HPDE6-E6E7 (cell line): ENCODE results near the gene ZFP69B.

Experiments used
- DNase-seq: peaks from one replicate; pipeline ENCODE4 v3.0.0; 2011; ENCODE audit warnings: missing footprints; ENCODE audit errors: extremely low spot score

The ZFP69B gene

GRCh38 chr1:40449684-40450494, at the start of gene ZFP69B:
TSS of gene ZFP69B (plus strand) at chr1:40450476. CDS start at chr1:40450962, 486 bp downstream.
- DNase-seq = peak; percentile 97

GRCh38 chr1:40401473-40402201, 48.6 kb upstream of the ZFP69B start:
- no peak for DNase-seq

GRCh38 chr1:40404670-40405462, 45.4 kb upstream of the ZFP69B start:
- no peak for DNase-seq

- DNase-seq = no peak
These were observed 44.5 kb upstream of the ZFP69B start for GRCh38 chr1:40405812-40406211.

GRCh38 chr1:40407453-40407852, 42.8 kb upstream of the ZFP69B start:
- DNase-seq = no peak

- DNase-seq = no peak
These were observed 40.8 kb upstream of the ZFP69B start for GRCh38 chr1:40409467-40409866.

- peak; percentile 49 for DNase-seq
These were observed 39.0 kb upstream of the ZFP69B start for GRCh38 chr1:40411294-40411693.

- no peak for DNase-seq
These were observed 38.4 kb upstream of the ZFP69B start for GRCh38 chr1:40411843-40412242.

- DNase-seq = no peak
These were observed 36.6 kb upstream of the ZFP69B start for GRCh38 chr1:40413527-40414252.

- no peak for DNase-seq
These were observed 35.9 kb upstream of the ZFP69B start for GRCh38 chr1:40414331-40414730.

GRCh38 chr1:40416709-40417108, 33.6 kb upstream of the ZFP69B start:
- no peak for DNase-seq

- no peak for DNase-seq
These were observed 28.6 kb upstream of the ZFP69B start for GRCh38 chr1:40421431-40422384.

- DNase-seq = no peak
These were observed 27.5 kb upstream of the ZFP69B start for GRCh38 chr1:40422630-40423263.

GRCh38 chr1:40423264-40423642, 27.0 kb upstream of the ZFP69B start:
- DNase-seq = no peak

- no peak for DNase-seq
These were observed 26.2 kb upstream of the ZFP69B start for GRCh38 chr1:40423951-40424618.

- no peak for DNase-seq
These were observed 25.1 kb upstream of the ZFP69B start for GRCh38 chr1:40425198-40425597.

- no peak for DNase-seq
These were observed 18.9 kb upstream of the ZFP69B start for GRCh38 chr1:40431385-40431784.

- DNase-seq = no peak
These were observed 17.5 kb upstream of the ZFP69B start for GRCh38 chr1:40432644-40433390.

- no peak for DNase-seq
These were observed 14.8 kb upstream of the ZFP69B start for GRCh38 chr1:40435471-40435870.
